Suppressor macrophage treated with lipopolysaccharide for 4 hours (primary cell): Measurements from ENCODE around the gene PTPDC1.

ENCODE experiments used
- DNase-seq: peaks from one replicate; pipeline ENCODE4 v3.0.0-alpha.2; 2020

PTPDC1 gene

GRCh38 chr9:94142353-94142752, 58.1 kb downstream of the PTPDC1 start:
- no peak for DNase-seq

GRCh38 chr9:94144394-94144793, 60.1 kb downstream of the PTPDC1 start:
- DNase-seq: no peak

- DNase-seq: no peak
Measured at GRCh38 chr9:94145640-94146039, 61.4 kb downstream of the PTPDC1 start.

GRCh38 chr9:94147776-94148175, 63.5 kb downstream of the PTPDC1 start:
- DNase-seq: no peak

- no peak for DNase-seq
Measured at GRCh38 chr9:94148419-94148818, 64.2 kb downstream of the PTPDC1 start.

- no peak for DNase-seq
Measured at GRCh38 chr9:94149696-94150095, 65.4 kb downstream of the PTPDC1 start.

GRCh38 chr9:94150279-94150828, 66.1 kb downstream of the PTPDC1 start:
- no peak for DNase-seq

GRCh38 chr9:94150890-94151650, 66.8 kb downstream of the PTPDC1 start:
- DNase-seq: no peak

GRCh38 chr9:94153905-94154304, 69.6 kb downstream of the PTPDC1 start:
- DNase-seq: no peak

GRCh38 chr9:94156348-94157049, 72.2 kb downstream of the PTPDC1 start:
- no peak for DNase-seq

- peak; percentile 57 for DNase-seq
Measured at GRCh38 chr9:94157050-94157801, 73.0 kb downstream of the PTPDC1 start.
